Endothelial cell of umbilical vein (primary cell): ENCODE measurements around the gene S1PR5.

Experiments used
- POLR2A ChIP-seq: IDR thresholded peaks from 2 replicates; pipeline ENCODE4 v1.6.1; 2012; ENCODE audit warnings: low read depth, mild to moderate bottlenecking, control low read depth, low read length
- POLR2AphosphoS5 ChIP-seq: IDR thresholded peaks from 2 replicates; pipeline ENCODE4 v1.6.1; 2012; ENCODE audit warnings: low read depth, mild to moderate bottlenecking, control low read depth, low read length, moderate library complexity; ENCODE audit not compliant: insufficient read depth

- no peak for TF ChIP-seq POLR2A
- no peak for TF ChIP-seq POLR2AphosphoS5
These were observed 49.1 kb upstream of the S1PR5 start for GRCh38 chr19:10566408-10566657.
